NCI-H1930 (cell line): ENCODE results near the gene COX8A.

Source experiments
- DNase-seq, 2 experiments: peaks; one replicate each; lab custom pipeline; 2025; lab: John Stamatoyannopoulos, UW

Gene COX8A

DNA sequence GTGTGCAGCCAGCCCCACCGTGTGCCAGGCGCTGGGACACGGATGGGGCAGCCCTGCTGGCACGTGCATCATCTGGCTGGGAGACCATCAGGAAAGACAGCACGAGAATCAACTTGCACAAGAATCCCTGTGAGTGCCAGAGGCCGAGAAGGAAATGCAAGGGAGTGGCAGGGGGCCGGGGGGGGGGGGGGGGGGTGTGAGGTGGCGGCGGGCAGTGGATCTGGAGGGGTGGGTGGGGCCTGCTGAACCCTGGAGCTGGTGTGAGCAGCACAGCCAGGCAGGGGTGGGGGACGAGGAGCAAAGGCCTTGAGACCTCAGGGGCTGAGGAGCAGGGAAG is 47.3 kb downstream of the COX8A start:
- DNase-seq: no peak

- no peak for DNase-seq
Measured at GRCh38 chr11:64022125-64022784, 47.8 kb downstream of the COX8A start.

DNA sequence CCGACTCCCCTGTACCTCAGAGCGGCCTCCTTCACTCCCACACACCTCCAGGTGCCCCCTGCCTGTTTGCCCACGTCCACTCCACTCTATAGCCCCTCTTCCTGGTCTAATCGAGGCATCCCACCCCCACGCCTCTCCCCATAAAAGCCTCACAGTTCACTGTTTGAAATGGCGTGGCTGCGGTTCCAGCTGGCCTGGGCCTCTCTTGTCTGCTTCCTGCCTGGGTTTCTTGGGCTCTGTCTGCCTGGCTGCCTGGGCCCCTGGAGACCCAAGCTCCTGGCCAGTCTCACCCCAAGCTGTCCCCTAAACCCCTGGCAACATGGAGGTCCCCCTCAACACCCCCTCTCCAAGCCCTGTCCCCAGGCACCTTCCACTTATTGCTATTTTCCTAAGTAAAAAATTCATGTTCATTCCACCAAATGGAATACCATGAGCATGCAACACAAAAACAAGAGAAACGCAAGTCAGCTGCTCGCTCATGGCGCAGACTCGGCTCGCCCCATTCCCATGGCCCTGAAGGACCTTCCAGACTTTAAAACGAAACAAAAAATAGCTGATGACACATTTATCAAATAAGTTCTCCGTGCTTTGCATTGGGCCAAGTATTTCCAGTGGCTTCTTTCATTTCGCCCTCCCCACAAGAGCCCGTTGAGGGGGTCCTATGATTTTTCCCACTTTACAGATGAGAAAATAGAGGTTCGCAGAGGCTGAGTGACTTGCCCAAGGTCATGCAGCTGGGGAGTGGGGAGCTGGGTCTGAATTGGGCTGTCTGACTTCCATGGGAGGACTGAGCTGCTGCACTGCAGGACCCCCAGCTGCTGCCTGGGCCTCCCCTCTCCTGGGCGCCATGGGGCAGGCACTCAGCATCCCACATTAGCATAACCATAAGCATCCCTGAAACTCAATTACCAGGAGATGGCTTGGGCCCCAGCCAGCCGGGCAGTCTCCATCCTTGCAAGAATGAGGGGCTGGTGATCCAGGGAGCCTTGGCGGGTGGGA is 49.6 kb downstream of the COX8A start:
- no peak for DNase-seq

- no peak for DNase-seq
Measured at GRCh38 chr11:64025205-64025604, 50.8 kb downstream of the COX8A start.
